ENCODE data around the gene ADGRA3. TPM values are rescaled to one million over a fixed set of nuclear protein-coding genes. Genes with fewer than 3 reads are reported as not detected.

Gene ADGRA3
- polyA plus RNA-seq, 3 donors = 0.07 TPM; not detected in 2

- Histone ChIP-seq H3K27ac (ENCODE audit: low read depth in 1 of 2, low read length in 2 of 2) (no peak overlapping the region), H3K4me1 (ENCODE audit: control insufficient read depth in 1 of 2, insufficient read depth in 2 of 2, low read length in 2 of 2) (no peaks in the 10 kb centered on the region), H3K27me3 (ENCODE audit: control insufficient read depth in 2 of 2, insufficient read depth in 2 of 2, low read length in 2 of 2) (no peaks in the 10 kb centered on the region), H2AFZ (ENCODE audit: insufficient read depth, low read depth, low read length, poor library complexity, severe bottlenecking) (no peak overlapping the region), H3K79me2 (ENCODE audit: insufficient read depth, low read length) (no peaks in the 10 kb centered on the region), H3K9ac (ENCODE audit: insufficient read depth, low read length, poor library complexity, severe bottlenecking) (no peak overlapping the region), H3K36me3 (replicated peaks in 1 of 2; ENCODE audit: control insufficient read depth in 1 of 2, insufficient read depth in 2 of 2, low read length in 2 of 2) (no peaks in the 10 kb centered on the region), H3K9me3 (replicated peaks in 1 of 2; ENCODE audit: control insufficient read depth in 1 of 2, insufficient read depth in 1 of 2, low read length in 2 of 2) (no peaks in the 10 kb centered on the region), H3K4me2 (replicated peaks; ENCODE audit: extremely low read depth, low read length, poor library complexity, severe bottlenecking) (no peak overlapping the region), H3K4me3 (replicated peaks in 1 of 3; ENCODE audit: low read depth in 2 of 3, low read length in 3 of 3) (no peak overlapping the region), H4K20me1 (ENCODE audit: insufficient read depth, low read length) (no peaks in the 10 kb centered on the region)
- no peaks in the 10 kb centered on the region for H3K4me1 Mint-ChIP-seq
- no peaks in the 10 kb centered on the region for H3K9me3 Mint-ChIP-seq
- no peaks in the 10 kb centered on the region for H3K36me3 Mint-ChIP-seq
- no CpG with 5 or more reads among the region's 2 CpGs for WGBS (ENCODE audit: insufficient coverage)
- intact Hi-C loops (cut with micrococcal nuclease) = no loop called here
- no peak for TF ChIP-seq CTCF (IDR thresholded peaks at IDR 0.05)
- peaks cover 0 to 3% (median 0%) of the 10 kb centered on the region in 3 donors for H3K27me3 Mint-ChIP-seq (ENCODE audit: low read depth in 3 of 3)
- DNase-seq = no peak
- H3K27ac Mint-ChIP-seq = no peak overlapping the region
- no peak overlapping the region for H3K4me3 Mint-ChIP-seq
These were observed 75.9 kb downstream of the ADGRA3 start for GRCh38 chr4:22439947-22440346.

- no peak overlapping the region for H3K27ac Mint-ChIP-seq
- WGBS (ENCODE audit: insufficient coverage) = no CpG with 5 or more reads among the region's 2 CpGs
- intact Hi-C loops (cut with micrococcal nuclease) = no loop called here
- H3K79me2 ChIP-seq (ENCODE audit: insufficient read depth, low read length) = no peaks in the 10 kb centered on the region
- H4K20me1 ChIP-seq (ENCODE audit: insufficient read depth, low read length) = no peaks in the 10 kb centered on the region
- H3K4me2 ChIP-seq (replicated peaks; ENCODE audit: extremely low read depth, low read length, poor library complexity, severe bottlenecking) = no peak overlapping the region
- no peak overlapping the region for H3K4me3 Mint-ChIP-seq
- no peaks in the 10 kb centered on the region for H3K9me3 ChIP-seq (replicated peaks in 1 of 2; ENCODE audit: control insufficient read depth in 1 of 2, insufficient read depth in 1 of 2, low read length in 2 of 2)
- no peak overlapping the region for H2AFZ ChIP-seq (ENCODE audit: insufficient read depth, low read depth, low read length, poor library complexity, severe bottlenecking)
- H3K27me3 ChIP-seq (ENCODE audit: control insufficient read depth in 2 of 2, insufficient read depth in 2 of 2, low read length in 2 of 2) = no peaks in the 10 kb centered on the region
- no peak for DNase-seq
- H3K4me1 ChIP-seq (ENCODE audit: control insufficient read depth in 1 of 2, insufficient read depth in 2 of 2, low read length in 2 of 2) = no peaks in the 10 kb centered on the region
- H3K27me3 Mint-ChIP-seq (ENCODE audit: low read depth in 3 of 3) = peaks cover 0 to 3% (median 0%) of the 10 kb centered on the region in 3 donors
- TF ChIP-seq CTCF (IDR thresholded peaks at IDR 0.05) = no peak
- no peaks in the 10 kb centered on the region for H3K4me1 Mint-ChIP-seq
- no peaks in the 10 kb centered on the region for H3K36me3 Mint-ChIP-seq
- H3K36me3 ChIP-seq (replicated peaks in 1 of 2; ENCODE audit: control insufficient read depth in 1 of 2, insufficient read depth in 2 of 2, low read length in 2 of 2) = no peaks in the 10 kb centered on the region
- no peak overlapping the region for H3K4me3 ChIP-seq (replicated peaks in 1 of 3; ENCODE audit: low read depth in 2 of 3, low read length in 3 of 3)
- no peak overlapping the region for H3K9ac ChIP-seq (ENCODE audit: insufficient read depth, low read length, poor library complexity, severe bottlenecking)
- H3K27ac ChIP-seq (ENCODE audit: low read depth in 1 of 2, low read length in 2 of 2) = no peak overlapping the region
- H3K9me3 Mint-ChIP-seq = no peaks in the 10 kb centered on the region
These were observed 80.2 kb downstream of the ADGRA3 start for GRCh38 chr4:22435652-22436051.
